Activated CD4-positive, alpha-beta T cell treated with anti-CD3 and anti-CD28 coated beads, Interleukin-2, Interleukin-4, amounts not matched to agents 100 ng/mL and 50 ng/mL, durations not matched to agents 16 hours and 8 hours (primary cell): ENCODE measurements around the gene SMAP1.

Experiments used
- DNase-seq: peaks from one replicate; pipeline ENCODE4 v3.0.0-alpha.2; 2020; ENCODE audit warnings: low spot score

SMAP1 gene

GRCh38 chr6:70900047-70900446 lies 232.4 kb downstream of the SMAP1 start:
- DNase-seq, result no peak

GRCh38 chr6:70901324-70901723 lies 233.6 kb downstream of the SMAP1 start:
- no peak for DNase-seq

DNA sequence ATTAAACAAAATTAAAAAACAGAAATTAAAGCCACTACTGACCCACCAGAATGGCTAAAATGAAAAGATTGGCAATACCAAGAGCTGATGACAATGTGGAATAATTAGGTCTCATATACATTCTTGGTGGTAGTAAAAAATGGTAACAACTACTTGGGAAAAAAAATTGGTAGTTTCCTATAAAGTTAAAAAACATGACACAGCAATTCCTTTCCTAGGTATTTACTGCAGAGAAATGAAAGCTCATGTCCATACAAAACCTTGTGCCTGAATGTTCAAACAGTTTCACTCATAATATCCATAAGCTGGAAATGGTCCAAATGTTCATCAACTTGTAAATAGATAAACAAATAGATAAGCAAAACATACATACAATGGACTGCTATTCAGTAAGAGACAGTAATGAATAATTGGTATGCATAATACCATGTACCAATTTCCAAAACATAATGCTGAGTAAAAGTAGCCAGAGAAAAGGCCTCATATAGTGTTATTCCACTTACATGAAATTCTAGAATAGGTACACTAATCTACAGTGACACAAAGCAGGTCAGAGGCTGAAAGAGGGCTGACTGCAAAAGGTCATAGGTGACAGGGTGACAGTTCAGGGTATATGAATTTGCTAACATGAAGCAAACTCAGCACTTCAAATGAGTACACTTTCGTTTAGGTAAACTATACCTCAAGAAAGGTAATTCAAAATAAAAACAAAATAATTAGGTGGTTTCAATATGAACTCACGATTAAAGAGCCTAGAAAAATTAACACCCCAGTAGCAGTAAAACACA lies 236.2 kb downstream of the SMAP1 start:
- no peak for DNase-seq

DNA sequence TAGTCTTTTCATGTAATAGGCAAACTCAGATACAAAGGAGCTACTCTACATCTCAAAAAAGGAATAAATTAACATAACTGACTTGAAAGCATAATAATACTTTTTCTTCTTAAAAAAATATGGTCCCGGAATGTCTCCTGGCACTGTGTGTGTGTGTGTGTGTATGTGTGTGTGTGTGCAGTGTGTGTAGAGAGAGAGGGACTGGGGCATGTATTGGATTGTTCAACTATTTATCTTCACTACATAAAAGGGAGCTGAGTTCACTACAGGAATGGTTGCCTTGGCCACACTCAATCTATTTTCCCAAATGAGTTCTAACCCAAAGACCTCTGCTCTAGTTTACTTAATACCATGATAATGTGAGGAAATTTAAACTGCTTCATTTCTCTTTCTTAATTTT lies 238.1 kb downstream of the SMAP1 start:
- no peak for DNase-seq
